BJ (cell line): ENCODE data around the gene METTL2B. TPM values are rescaled to one million over a fixed set of nuclear protein-coding genes. Genes with fewer than 3 reads are reported as not detected.
"Not testable (repeated sequence)": the region's sequence is repeated elsewhere in the genome, so short reads cannot be mapped to it uniquely, and the experiment has no call there.

Experiments
- CTCF ChIA-PET: fragments of 350-600 bp; formaldehyde crosslinking; extraction: SDS; loops from one replicate; lab custom pipeline; 2021; ENCODE audit warnings: antibody characterized with exemption, inconsistent platforms; lab: Yijun Ruan, JAX
- POLR2A ChIA-PET: fragments of 300-600 bp; sonication (Branson Sonifier 250); formaldehyde crosslinking; extraction: SDS; loops from one replicate; lab custom pipeline; 2021; ENCODE audit warnings: antibody characterized with exemption; lab: Charles Lee
- DNase-seq: peaks from one replicate; pipeline ENCODE4 v3.0.0-alpha.2; 2011; ENCODE audit warnings: low read depth
- H3K27me3 ChIP-seq: 2 replicates; pipeline ENCODE4 v1.6.0; 2011; ENCODE audit warnings: low read length; ENCODE audit not compliant: control insufficient read depth, insufficient read depth
- H3K36me3 ChIP-seq: 2 replicates; pipeline ENCODE4 v1.5.1; 2011; ENCODE audit warnings: low read length; ENCODE audit not compliant: control insufficient read depth, insufficient read depth
- H3K4me3 ChIP-seq: 2 replicates; pipeline ENCODE4 v1.5.1; 2011; ENCODE audit warnings: low read depth, mild to moderate bottlenecking, control low read depth, low read length
- CTCF ChIP-seq: IDR thresholded peaks from 2 replicates; pipeline ENCODE4 v1.5.1; 2011; ENCODE audit warnings: low read depth, mild to moderate bottlenecking, control low read depth, inconsistent platforms, low read length, moderate library complexity; ENCODE audit not compliant: insufficient read depth
- polyA plus RNA-seq: library from polyadenylated mRNA; depleted of rRNA; stranded (reverse); fragments of >200 nt; gene quantifications from 2 replicates; pipeline ENCODE4 v1.2.3, GENCODE V29; 2011

METTL2B gene
- polyA plus RNA-seq, 1 experiment = 13.8 TPM

GRCh38 chr7:128455543-128456254 lies 20.8 kb upstream of the METTL2B start, which contains the start of gene HILPDA:
HILPDA (plus strand) TSS chr7:128455878; CDS start chr7:128457269, 1,391 bp downstream.
- CTCF ChIA-PET = interaction anchor here (0.8 to 7.0 kb wide), 4 partner anchors 9 to 58 kb away, joined by 3 to 111 read pairs (median 6); partner anchors contain the start of gene IMPDH1
- DNase-seq = peak; percentile 76
- POLR2A ChIA-PET = interaction anchor here (0.6 to 1.4 kb wide), 4 partner anchors 11 to 46 kb away, joined by 4 to 11 read pairs (median 5); partner anchors contain the start of gene IMPDH1

GRCh38 chr7:128456255-128456725 lies 20.3 kb upstream of the METTL2B start:
- H3K36me3 ChIP-seq = no peaks in the 10 kb centered on the region
- DNase-seq = no peak
- H3K4me3 ChIP-seq = peak overlapping the region; percentile 88
- ChIA-PET CTCF (interaction anchor here (7.0 kb wide), 1 partner anchor 30 kb away, joined by 111 read pairs; no protein-coding TSS in a partner anchor), POLR2A (no interaction called here)
- H3K27me3 ChIP-seq = no peaks in the 10 kb centered on the region
- no peak for TF ChIP-seq CTCF

More at GRCh38 chr7:128455543-128456254, 20.8 kb upstream of the METTL2B start, which contains the start of gene HILPDA:
- Histone ChIP-seq H3K4me3 (peak within 1 kb of the TSS; percentile 88), H3K36me3 (no peaks in the 10 kb centered on the region), H3K27me3 (no peaks in the 10 kb centered on the region)
- TF ChIP-seq CTCF = 0 out of 2 replicates have a peak, but pooled peaks have one; percentile 11

- DNase-seq, H3K36me3 ChIP-seq, POLR2A ChIA-PET, H3K27me3 ChIP-seq: not testable (repeated sequence)
- H3K4me3 ChIP-seq = peak overlapping the region; percentile 88; the same call in 1 of the 2 replicates
- CTCF ChIA-PET = interaction anchor here (0.9 to 7.0 kb wide), 5 partner anchors 14 to 42 kb away, joined by 3 to 111 read pairs (median 4); no protein-coding TSS in a partner anchor
These were observed 19.2 kb upstream of the METTL2B start for GRCh38 chr7:128457385-128457784.

- CTCF ChIA-PET = interaction anchor here (0.9 to 4.2 kb wide), 10 partner anchors 15 to 424 kb away, joined by 3 to 227 read pairs (median 6); no protein-coding TSS in a partner anchor
- Histone ChIP-seq H3K4me3 (no peak overlapping the region), H3K36me3 (no peaks in the 10 kb centered on the region), H3K27me3 (no peaks in the 10 kb centered on the region)
- no peak for TF ChIP-seq CTCF
- POLR2A ChIA-PET = no interaction called here
- no peak for DNase-seq
These were observed 17.6 kb upstream of the METTL2B start for GRCh38 chr7:128458956-128459355.

GRCh38 chr7:128459394-128459878 lies 17.1 kb upstream of the METTL2B start:
- DNase-seq = no peak
- ChIA-PET POLR2A (interaction anchor here (0.8 kb wide), 1 partner anchor 32 kb away, joined by 6 read pairs; no protein-coding TSS in a partner anchor), CTCF (interaction anchor here (0.7 to 4.2 kb wide), 17 partner anchors 10 to 424 kb away, joined by 3 to 227 read pairs (median 5); no protein-coding TSS in a partner anchor)
- peak; percentile 79 for TF ChIP-seq CTCF
- Histone ChIP-seq H3K36me3 (no peaks in the 10 kb centered on the region), H3K4me3 (no peak overlapping the region), H3K27me3 (no peaks in the 10 kb centered on the region)
